BLaER1 (cell line): ENCODE data around the gene ADGRB2.

Experiments
- H3K27ac ChIP-seq: shearing (Covaris generic); formaldehyde crosslinking; 2 replicates; pipeline ENCODE4 v1.8.1; 2022
- H3K27me3 ChIP-seq: shearing (Covaris generic); formaldehyde crosslinking; 2 replicates; pipeline ENCODE4 v1.8.1; 2022
- H3K36me3 ChIP-seq: shearing (Covaris generic); formaldehyde crosslinking; 2 replicates; pipeline ENCODE4 v1.8.1; 2022
- H3K4me1 ChIP-seq: shearing (Covaris generic); formaldehyde crosslinking; 2 replicates; pipeline ENCODE4 v1.8.1; 2022
- H3K4me2 ChIP-seq: shearing (Covaris generic); formaldehyde crosslinking; 2 replicates; pipeline ENCODE4 v1.8.1; 2022
- H3K4me3 ChIP-seq: shearing (Covaris generic); formaldehyde crosslinking; 2 replicates; pipeline ENCODE4 v1.8.1; 2022
- H3K9ac ChIP-seq: shearing (Covaris generic); formaldehyde crosslinking; 2 replicates; pipeline ENCODE4 v1.8.1; 2022
- H3K9me3 ChIP-seq: shearing (Covaris generic); formaldehyde crosslinking; 2 replicates; pipeline ENCODE4 v1.8.1; 2022
- H4K20me1 ChIP-seq: shearing (Covaris generic); formaldehyde crosslinking; 2 replicates; pipeline ENCODE4 v1.8.1; 2022
- Cebpa-rat ChIP-seq: shearing (Covaris generic); IDR thresholded peaks from 2 replicates; pipeline ENCODE4 v1.8.1; 2022

The ADGRB2 gene

GRCh38 chr1:31802190-31803150 is 38.3 kb upstream of the ADGRB2 start:
- Histone ChIP-seq H3K4me1 (peaks cover 47% of the 10 kb centered on the region), H3K36me3 (no peaks in the 10 kb centered on the region), H3K4me3 (no peak overlapping the region), H3K4me2 (0 out of 2 replicates have a peak overlapping the region, but pooled peaks have one; percentile 7), H4K20me1 (no peaks in the 10 kb centered on the region), H3K9ac (no peak overlapping the region), H3K9me3 (no peaks in the 10 kb centered on the region), H3K27ac (no peak overlapping the region), H3K27me3 (no peaks in the 10 kb centered on the region)
- no peak for TF ChIP-seq Cebpa-rat

GRCh38 chr1:31801458-31801857 is 37.3 kb upstream of the ADGRB2 start:
- Histone ChIP-seq H3K27me3 (no peaks in the 10 kb centered on the region), H3K4me2 (peak overlapping the region; percentile 61; the same call in 1 of the 2 replicates)

GRCh38 chr1:31800674-31800967 is 36.5 kb upstream of the ADGRB2 start:
- Histone ChIP-seq H3K9me3 (no peaks in the 10 kb centered on the region), H3K9ac (no peak overlapping the region), H3K27me3 (no peaks in the 10 kb centered on the region), H4K20me1 (no peaks in the 10 kb centered on the region), H3K4me1 (peaks cover 56% of the 10 kb centered on the region), H3K4me2 (peak overlapping the region; percentile 61), H3K4me3 (no peak overlapping the region), H3K27ac (no peak overlapping the region), H3K36me3 (no peaks in the 10 kb centered on the region)
- TF ChIP-seq Cebpa-rat: no peak

More at GRCh38 chr1:31801458-31801857, 37.3 kb upstream of the ADGRB2 start:
- no peak overlapping the region for H3K9ac ChIP-seq
- H3K9me3 ChIP-seq: no peaks in the 10 kb centered on the region
- no peak overlapping the region for H3K4me3 ChIP-seq
- no peaks in the 10 kb centered on the region for H3K36me3 ChIP-seq
- TF ChIP-seq Cebpa-rat: no peak
- no peak overlapping the region for H3K27ac ChIP-seq
- H4K20me1 ChIP-seq: no peaks in the 10 kb centered on the region
- peaks cover 52% of the 10 kb centered on the region for H3K4me1 ChIP-seq

GRCh38 chr1:31799895-31800673 is 35.9 kb upstream of the ADGRB2 start:
- Histone ChIP-seq H3K36me3 (no peaks in the 10 kb centered on the region), H3K27ac (no peak overlapping the region), H3K9ac (no peak overlapping the region), H3K4me1 (peaks cover 56% of the 10 kb centered on the region), H4K20me1 (no peaks in the 10 kb centered on the region), H3K9me3 (no peaks in the 10 kb centered on the region), H3K4me2 (peak overlapping the region; percentile 61), H3K27me3 (no peaks in the 10 kb centered on the region), H3K4me3 (no peak overlapping the region)
- no peak for TF ChIP-seq Cebpa-rat

GRCh38 chr1:31799196-31799894 is 35.2 kb upstream of the ADGRB2 start:
- Histone ChIP-seq H3K27me3 (no peaks in the 10 kb centered on the region), H3K4me1 (peaks cover 56% of the 10 kb centered on the region), H3K4me2 (peak overlapping the region; percentile 61), H4K20me1 (no peaks in the 10 kb centered on the region), H3K27ac (no peak overlapping the region), H3K9me3 (no peaks in the 10 kb centered on the region), H3K36me3 (no peaks in the 10 kb centered on the region), H3K9ac (no peak overlapping the region), H3K4me3 (no peak overlapping the region)
- no peak for TF ChIP-seq Cebpa-rat

- H3K9me3 ChIP-seq: no peaks in the 10 kb centered on the region
- H3K4me2 ChIP-seq: peak overlapping the region; percentile 47; the same call in 1 of the 2 replicates
- peaks cover 61% of the 10 kb centered on the region for H3K4me1 ChIP-seq
- no peaks in the 10 kb centered on the region for H3K27me3 ChIP-seq
- H3K36me3 ChIP-seq: no peaks in the 10 kb centered on the region
- H3K27ac ChIP-seq: no peak overlapping the region; the same call in 1 of the 2 replicates
- H4K20me1 ChIP-seq: no peaks in the 10 kb centered on the region
- no peak overlapping the region for H3K4me3 ChIP-seq
- TF ChIP-seq Cebpa-rat: no peak
- no peak overlapping the region for H3K9ac ChIP-seq
Observed at GRCh38 chr1:31798433-31799195, 34.5 kb upstream of the ADGRB2 start.

- H3K36me3 ChIP-seq: no peaks in the 10 kb centered on the region
- H3K4me1 ChIP-seq: peaks cover 67% of the 10 kb centered on the region
- no peak overlapping the region; the same call in 1 of the 2 replicates for H3K27ac ChIP-seq
- H3K4me3 ChIP-seq: no peak overlapping the region
- no peaks in the 10 kb centered on the region for H3K27me3 ChIP-seq
- no peaks in the 10 kb centered on the region for H3K9me3 ChIP-seq
- TF ChIP-seq Cebpa-rat: no peak
- H4K20me1 ChIP-seq: no peaks in the 10 kb centered on the region
- H3K4me2 ChIP-seq: peak overlapping the region; percentile 47; the same call in 1 of the 2 replicates
- H3K9ac ChIP-seq: no peak overlapping the region
Observed at GRCh38 chr1:31798086-31798432, 33.9 kb upstream of the ADGRB2 start.

- H3K9ac ChIP-seq: no peak overlapping the region
- H3K27ac ChIP-seq: no peak overlapping the region
- TF ChIP-seq Cebpa-rat: no peak
- no peaks in the 10 kb centered on the region for H4K20me1 ChIP-seq
- H3K9me3 ChIP-seq: no peaks in the 10 kb centered on the region
- H3K36me3 ChIP-seq: no peaks in the 10 kb centered on the region
- peaks cover 63% of the 10 kb centered on the region for H3K4me1 ChIP-seq
- no peaks in the 10 kb centered on the region for H3K27me3 ChIP-seq
- H3K4me2 ChIP-seq: no peak overlapping the region
- H3K4me3 ChIP-seq: no peak overlapping the region
Observed at GRCh38 chr1:31797216-31797615, 33.1 kb upstream of the ADGRB2 start.

- Histone ChIP-seq H3K27me3 (no peaks in the 10 kb centered on the region), H3K4me2 (peak overlapping the region; percentile 12; the same call in 1 of the 2 replicates), H3K9ac (no peak overlapping the region), H3K4me1 (peaks cover 60% of the 10 kb centered on the region), H3K36me3 (no peaks in the 10 kb centered on the region), H3K27ac (no peak overlapping the region), H4K20me1 (no peaks in the 10 kb centered on the region), H3K4me3 (no peak overlapping the region), H3K9me3 (no peaks in the 10 kb centered on the region)
- no peak for TF ChIP-seq Cebpa-rat
Observed at GRCh38 chr1:31796707-31797106, 32.6 kb upstream of the ADGRB2 start.
